Stimulated activated CD8-positive, alpha-beta memory T cell treated with anti-CD3 and anti-CD28 coated beads, Interleukin-12 subunit alpha, Interleukin-12 subunit beta, amount 100 ng/mL, for 24 hours (primary cell): ENCODE data around the gene SRI.
"Not testable (repeated sequence)": the region's sequence is repeated elsewhere in the genome, so short reads cannot be mapped to it uniquely, and the experiment has no call there.

Source experiments
- DNase-seq: peaks from one replicate; pipeline ENCODE4 v3.0.0-alpha.2; 2020; ENCODE audit errors: extremely low read depth

The SRI gene

DNA sequence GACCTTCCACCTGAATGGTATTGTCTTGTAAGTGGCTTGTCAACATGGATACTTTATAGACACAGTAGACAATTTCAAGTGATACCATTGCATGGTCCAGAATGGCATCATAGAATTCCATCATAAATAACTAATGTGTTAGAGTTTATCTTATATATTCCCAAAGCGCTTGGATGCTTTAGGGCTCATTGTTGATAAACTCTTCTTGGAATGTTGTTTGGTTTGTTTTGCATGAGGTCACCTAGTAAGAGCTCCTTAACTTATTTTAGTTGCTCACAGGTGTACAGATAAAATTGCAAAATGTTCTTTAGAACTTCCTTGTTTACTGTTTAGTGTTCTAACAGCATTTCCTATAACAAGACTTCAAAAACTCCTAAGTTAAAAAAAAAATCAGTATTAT, 36.8 kb downstream of the SRI start:
- no peak for DNase-seq

DNA sequence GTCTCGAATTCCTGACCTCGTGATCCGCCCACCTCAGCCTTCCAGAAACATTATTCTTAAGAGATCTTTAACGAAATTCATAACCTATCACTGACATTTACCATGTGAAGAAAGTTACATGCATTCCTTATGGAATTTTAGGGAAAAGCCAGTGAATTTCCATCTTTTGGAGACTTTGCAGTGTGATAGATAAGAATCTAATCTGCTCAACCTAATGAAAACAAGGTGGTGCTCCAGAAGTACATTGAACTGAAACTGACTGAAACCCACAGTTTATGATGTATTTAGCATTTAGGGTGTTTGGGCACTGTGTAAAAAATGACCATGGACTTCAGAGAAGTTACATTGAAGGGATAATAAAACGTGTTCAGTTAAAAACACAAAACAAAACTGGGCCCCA, 43.6 kb downstream of the SRI start:
- no peak for DNase-seq

DNA sequence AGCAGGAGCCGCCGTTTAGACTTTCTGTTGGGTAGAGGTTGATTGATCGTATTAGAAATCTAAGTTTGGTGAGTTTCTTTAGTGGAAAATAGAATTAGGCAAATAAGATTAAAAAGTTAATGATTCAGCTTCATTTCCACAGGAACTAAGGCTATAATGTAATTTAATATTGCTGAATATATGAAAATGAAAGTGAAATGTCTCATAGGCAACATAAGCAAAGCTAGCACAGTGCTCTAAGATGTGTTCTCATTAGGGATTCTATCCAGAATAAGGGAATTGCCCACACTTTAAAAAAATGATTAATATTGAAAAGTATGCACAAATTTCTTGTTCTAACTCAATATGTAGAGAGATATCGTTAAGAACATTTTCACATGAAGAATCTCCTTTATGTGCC, 47.0 kb downstream of the SRI start:
- no peak for DNase-seq

DNA sequence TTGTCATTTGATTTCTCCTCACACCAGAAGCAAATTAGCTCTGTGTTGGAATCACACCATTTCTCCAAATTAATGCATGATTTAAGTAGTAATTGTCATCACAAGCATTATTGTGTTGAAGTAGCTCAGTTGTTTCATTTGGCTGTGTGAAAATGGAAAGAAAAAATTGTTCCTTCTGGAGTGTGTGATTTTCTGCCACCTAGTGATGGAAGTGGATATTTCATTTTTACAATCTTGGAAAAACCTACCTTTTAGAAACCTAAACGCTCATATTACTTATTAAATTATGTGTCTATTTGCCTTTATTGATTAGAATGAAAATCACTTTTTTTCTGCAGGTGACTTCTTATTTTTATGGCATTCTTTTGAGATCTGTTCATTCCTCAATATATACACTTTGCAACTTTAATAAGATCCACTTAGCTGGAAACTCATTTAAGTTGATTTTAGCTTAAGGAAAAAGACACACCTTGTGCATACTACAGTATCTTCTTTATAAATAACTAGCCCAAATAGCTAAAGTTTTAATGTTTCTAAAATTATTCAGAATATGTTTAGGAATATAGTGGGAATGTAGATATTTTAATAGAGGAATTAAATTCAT, 50.0 kb downstream of the SRI start:
- DNase-seq: no peak

DNA sequence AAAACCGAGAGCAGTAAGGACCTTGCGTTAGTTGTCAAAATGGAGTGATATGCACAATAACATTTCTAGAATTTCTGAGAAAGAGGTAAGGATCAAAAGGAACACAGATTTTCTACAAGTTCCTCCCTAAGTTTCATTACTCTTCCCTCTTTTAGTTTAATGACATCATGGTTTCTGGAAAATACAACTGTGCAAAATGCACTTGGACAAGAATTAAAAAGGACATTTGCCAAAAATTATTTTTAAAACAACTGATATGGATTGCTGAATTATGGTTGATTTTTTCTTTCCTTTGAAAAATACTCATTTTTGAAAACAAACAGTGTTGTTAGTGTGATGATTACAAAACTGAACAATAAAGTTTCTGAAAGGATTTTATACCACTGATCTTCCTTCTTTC, 52.1 kb downstream of the SRI start:
- DNase-seq: no peak

DNA sequence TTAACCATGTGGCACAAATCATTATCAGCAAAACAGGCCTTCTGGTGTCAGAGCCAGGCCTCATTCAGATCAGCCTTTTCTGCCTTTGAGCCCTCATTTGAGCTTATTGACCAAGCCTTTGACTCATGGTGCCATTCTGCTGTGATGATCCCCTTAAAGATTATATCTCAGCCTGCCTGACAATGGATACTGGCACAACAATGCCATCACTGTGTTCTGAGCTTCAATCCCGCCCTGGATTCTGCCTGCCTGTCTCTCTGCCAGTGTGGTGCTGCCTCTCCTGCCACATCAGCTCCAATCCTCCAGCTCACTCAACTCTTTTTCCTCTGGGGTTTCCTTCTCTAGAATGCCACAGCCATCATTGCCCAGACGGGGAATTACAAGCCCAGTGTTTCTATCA, 52.6 kb downstream of the SRI start:
- DNase-seq: no peak

DNA sequence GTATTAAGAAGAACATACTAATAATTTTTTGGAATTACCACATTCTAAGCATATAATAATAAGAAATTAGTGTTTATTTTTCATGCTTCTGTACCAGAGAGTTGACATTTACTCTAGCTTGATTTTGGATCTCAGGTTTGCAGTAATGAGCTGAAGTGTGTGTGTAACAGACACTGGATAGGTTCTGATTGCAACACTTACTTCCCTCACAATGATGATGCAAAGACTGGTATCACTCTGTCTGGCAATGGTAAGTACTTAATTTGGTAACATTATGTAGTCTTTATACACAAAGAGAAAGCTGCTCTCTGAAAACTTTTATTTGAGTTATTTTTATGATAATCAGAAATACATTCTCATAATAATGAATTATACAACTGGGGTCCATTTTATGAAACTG, 54.1 kb downstream of the SRI start:
- DNase-seq: no peak

DNA sequence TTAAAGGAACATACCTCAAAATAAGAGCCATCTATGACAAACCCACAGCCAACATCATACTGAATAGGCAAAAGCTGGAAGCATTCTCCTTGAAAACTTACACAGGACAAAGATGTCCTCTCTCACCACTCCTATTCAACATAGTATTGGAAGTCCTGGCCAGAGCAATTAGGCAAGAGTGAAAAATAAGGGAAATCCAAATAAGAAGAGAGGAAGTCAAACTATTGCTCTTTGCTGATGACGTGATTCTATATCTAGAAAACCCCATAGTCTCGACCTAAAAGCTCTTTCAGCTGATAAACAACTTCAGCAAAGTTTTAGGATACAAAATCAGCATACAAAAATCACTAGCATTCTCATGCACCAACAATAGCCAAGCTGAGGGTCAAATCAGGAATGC, 60.1 kb downstream of the SRI start:
- DNase-seq: not testable (repeated sequence)

DNA sequence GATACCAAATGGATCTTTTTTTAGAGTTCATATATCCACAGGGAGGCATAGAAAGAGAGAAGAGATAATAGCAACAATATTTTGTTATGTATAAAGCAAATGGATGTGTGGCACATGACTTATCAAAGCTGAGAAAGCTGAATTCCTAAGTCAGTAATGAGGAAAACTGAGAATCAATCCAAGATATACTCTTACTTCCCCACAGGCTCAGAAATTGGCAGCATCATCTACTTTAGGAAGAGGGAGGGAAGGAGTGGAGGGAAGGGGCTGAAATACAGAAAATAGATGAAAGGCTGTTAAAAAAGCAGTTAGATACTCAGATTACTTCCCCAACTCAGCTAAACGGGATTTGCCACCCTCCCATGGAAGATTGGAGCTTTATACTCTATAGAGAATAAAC, 63.5 kb downstream of the SRI start:
- DNase-seq: no peak

DNA sequence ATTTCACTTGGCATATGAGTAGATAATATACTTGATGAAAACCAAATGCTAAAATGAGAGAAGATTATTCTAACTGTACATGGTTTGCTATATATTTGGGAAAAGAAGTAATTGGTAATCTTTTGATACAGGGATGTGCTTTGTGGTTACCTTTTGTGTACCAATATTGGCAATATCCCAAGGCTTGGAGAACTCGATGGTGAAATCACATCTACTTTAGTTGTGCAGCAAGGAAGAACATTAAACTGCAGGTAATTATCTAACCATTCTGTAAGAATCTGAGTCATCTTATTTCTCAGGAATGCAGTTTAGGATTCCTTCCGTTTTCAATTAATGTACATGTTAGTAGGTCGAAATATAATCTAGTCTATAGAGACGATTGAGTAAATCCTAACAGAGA, 64.1 kb downstream of the SRI start:
- no peak for DNase-seq
